Brain microvascular endothelial cell (primary cell): ENCODE measurements around the gene GARRE1.
"Not testable (repeated sequence)": the region's sequence is repeated elsewhere in the genome, so short reads cannot be mapped to it uniquely, and the experiment has no call there.

Source experiments
- DNase-seq: peaks from one replicate; pipeline ENCODE4 v3.0.0-alpha.2; 2020
- H3K27ac ChIP-seq: fragments of 250-450 bp; sonication (Bioruptor Pico); 2 replicates; pipeline ENCODE4 v1.5.1; 2020; ENCODE audit warnings: mild to moderate bottlenecking, moderate library complexity
- H3K27me3 ChIP-seq: fragments of 250-450 bp; sonication (Bioruptor Pico); replicated peaks from 2 replicates; pipeline ENCODE4 v1.5.1; 2020; ENCODE audit warnings: mild to moderate bottlenecking
- H3K36me3 ChIP-seq: fragments of 250-450 bp; sonication (Bioruptor Pico); replicated peaks from 2 replicates; pipeline ENCODE4 v1.5.1; 2020; ENCODE audit warnings: mild to moderate bottlenecking
- H3K4me3 ChIP-seq: 2 replicates; pipeline ENCODE4 v1.5.1; 2011; ENCODE audit warnings: low read depth, mild to moderate bottlenecking, control low read depth, low read length, moderate library complexity
- CTCF ChIP-seq: IDR thresholded peaks from 2 replicates; pipeline ENCODE4 v1.5.1; 2011; ENCODE audit warnings: low read depth, mild to moderate bottlenecking, moderate library complexity, low read length, control low read depth, inconsistent platforms; ENCODE audit errors: missing control alignments
- in situ Hi-C: cut with HindIII; loops from 2 replicates; pipeline ENCODE4 v1.10.0; 2017; ENCODE audit warnings: low sequenced_read_pairs, low pct_ligation_motif_present

The GARRE1 gene

DNA sequence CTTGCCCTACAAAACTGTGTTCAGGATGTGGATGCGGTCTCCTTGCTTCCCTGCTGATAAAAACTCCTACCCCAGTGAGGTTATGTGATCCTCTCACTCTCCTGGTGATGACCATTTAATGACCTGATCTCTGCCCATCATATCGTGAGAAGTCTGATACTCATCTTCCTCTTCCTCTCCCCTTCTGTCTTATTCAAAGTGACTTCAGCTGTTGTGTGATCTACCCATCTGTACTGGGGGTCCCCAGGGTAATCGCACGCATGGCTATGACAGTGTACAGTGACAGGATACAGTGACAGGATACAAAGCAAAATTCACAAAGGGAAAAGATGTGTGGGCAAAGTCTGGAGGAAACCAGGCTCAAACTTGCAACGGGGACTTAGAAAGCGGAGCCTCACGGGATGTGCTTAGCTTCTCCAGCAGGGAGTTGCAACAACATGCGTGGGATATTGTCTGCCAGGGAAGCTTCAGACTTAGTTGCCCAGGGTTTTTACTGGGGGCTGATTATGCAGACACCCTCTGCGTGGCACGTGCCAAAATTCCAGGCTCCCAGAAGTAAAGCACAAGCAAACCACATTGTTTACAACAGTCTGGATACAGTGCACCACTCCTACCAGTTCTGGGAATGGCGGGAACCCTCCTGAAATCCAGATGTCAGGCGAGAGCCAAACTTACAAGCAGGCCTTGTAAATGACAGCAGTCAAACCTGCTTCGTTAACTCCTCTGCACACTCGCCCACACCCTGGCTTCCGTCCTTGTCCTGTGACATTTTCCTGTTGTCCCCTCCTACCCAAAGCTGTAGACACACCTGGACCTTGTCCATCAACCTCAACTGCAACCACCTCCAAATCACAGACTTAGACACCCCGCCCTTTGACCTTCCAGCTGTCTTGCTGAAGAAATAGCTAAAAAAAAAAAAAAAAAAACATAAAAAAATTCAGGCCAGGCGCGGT, 18.0 kb upstream of the GARRE1 start:
- no peak for TF ChIP-seq CTCF
- Histone ChIP-seq H3K27me3 (no peaks in the 10 kb centered on the region), H3K4me3 (no peak overlapping the region), H3K36me3 (no peaks in the 10 kb centered on the region), H3K27ac (no peak overlapping the region)
- in situ Hi-C loops, result no loop called here
- no peak for DNase-seq

DNA sequence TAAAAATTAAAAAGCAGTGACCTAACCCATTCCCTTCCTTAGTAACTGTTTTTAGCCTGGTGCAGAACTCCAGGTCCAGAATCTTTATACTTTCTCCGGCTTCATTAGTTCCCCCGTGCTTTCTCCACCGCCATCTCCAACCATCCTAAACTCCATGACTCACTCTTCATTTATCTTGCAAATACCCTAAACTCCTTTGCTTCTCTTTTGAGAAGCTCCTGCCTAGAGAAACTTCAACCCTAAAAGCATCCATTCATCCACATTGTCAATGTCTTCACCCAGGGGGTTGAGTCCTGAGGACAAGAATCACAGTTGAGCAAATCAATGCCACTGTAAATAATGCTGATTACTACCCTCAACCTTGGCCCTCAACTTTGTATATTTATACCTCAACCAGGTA, 17.1 kb upstream of the GARRE1 start:
- Histone ChIP-seq H3K27ac (no peak overlapping the region), H3K4me3 (no peak overlapping the region)
- in situ Hi-C loops, result no loop called here

DNA sequence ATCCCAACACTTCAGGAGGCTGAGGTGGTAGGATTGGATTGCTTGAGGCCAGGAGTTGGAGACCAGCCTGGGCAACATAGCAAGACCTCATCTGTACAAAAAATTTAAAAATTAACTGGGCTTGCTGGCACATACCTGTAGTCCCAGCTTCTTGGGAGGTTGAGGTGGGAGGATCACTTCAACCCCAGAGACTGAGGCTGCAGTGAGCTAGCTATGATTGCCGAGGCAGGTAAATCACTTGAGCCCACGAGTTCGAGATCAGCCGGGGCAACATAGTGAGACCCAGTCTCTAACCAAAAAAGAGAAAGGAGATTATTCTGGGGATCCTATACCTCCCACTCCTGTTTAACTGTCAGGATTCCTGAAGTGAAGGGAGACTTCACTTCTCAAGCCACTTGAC, 16.4 kb upstream of the GARRE1 start:
- H3K36me3 ChIP-seq, result no peaks in the 10 kb centered on the region
- H3K4me3 ChIP-seq, result no peak overlapping the region
- no peak for DNase-seq
- no peaks in the 10 kb centered on the region for H3K27me3 ChIP-seq
- H3K27ac ChIP-seq, result no peak overlapping the region
- no peak for TF ChIP-seq CTCF
- in situ Hi-C loops, result no loop called here

More for the DNA sequence above, 17.1 kb upstream of the GARRE1 start:
- Histone ChIP-seq H3K36me3 (no peaks in the 10 kb centered on the region), H3K27me3 (no peaks in the 10 kb centered on the region)
- DNase-seq, result no peak
- no peak for TF ChIP-seq CTCF

DNA sequence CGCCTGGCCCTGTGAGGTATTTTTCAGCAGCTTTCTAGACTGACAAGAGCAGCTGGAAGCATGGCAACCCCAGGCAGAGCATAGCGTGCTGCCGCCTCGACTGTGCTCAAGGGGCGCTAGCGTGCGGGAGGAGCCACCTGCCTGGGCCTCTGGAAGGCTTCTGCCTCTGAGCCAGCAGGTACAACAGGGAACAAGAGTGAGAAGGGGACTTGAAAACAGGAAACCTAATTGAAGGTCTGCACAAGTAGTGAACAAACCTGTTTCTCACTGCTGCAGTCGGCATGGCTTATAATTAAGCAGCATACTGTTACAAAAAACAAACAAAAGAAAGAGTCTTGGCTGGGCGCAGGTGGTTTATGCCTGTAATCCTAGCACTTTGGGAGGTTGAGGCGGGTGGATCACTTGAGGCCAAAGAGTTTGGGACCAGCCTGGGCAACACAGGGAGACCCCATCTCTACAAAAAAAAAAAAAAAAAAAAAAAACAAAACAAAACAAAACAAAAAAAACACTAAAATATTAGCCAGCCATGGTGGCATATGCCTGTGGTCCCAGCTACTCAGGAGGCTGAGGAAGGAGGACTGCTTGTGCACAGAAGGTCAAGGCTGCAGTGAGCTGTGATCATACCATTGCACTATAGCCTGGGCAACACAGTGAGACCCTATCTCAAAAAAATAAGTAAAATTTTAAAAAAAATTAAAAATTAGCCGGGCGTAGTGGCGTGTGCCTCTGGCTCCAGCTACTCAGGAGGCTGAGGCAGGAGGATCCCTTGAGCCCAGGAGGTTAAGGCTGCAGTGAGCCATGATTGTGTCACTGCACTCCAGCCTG, 12.6 kb upstream of the GARRE1 start:
- Histone ChIP-seq H3K27ac (no peak overlapping the region), H3K36me3 (no peaks in the 10 kb centered on the region), H3K27me3 (no peaks in the 10 kb centered on the region), H3K4me3 (no peak overlapping the region)
- DNase-seq, result no peak
- in situ Hi-C loops, result no loop called here
- TF ChIP-seq CTCF, result peak; percentile 64

DNA sequence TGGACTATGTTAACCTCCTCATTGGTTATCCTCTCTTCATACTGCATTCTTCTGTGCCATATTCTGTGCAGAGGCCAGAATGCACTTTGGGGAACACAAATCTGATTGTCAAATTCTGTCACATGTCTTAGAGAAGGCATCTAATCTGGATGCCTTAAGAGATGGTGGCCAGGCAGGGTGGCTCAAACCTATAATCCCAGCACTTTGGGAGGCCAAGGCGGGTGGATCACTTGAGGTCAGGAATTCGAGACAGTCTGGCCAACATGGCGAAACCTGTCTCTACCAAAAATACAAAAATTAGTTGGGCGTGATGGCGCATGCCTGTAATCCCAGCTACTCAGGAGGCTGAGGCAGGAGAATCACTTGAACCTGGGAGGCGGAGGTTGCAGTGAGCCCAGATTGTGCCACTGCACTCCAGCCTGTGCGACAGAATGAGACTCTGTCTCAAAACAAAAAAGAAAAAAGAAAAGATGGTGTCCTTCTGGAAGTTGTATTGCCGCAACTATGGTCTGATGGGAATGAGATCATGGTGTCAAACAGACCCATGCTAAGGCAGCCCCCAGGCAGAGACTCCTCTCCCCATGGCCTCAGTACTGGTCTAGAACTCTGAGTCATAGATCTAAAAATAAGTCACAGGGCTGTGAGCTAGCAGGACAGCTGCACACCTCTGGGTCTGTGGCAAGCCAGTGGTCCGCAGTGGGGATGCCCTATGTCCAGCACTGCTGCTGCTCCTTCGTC, 11.0 kb upstream of the GARRE1 start:
- H3K27ac ChIP-seq, H3K36me3 ChIP-seq, in situ Hi-C loops, H3K4me3 ChIP-seq, H3K27me3 ChIP-seq: not testable (repeated sequence)
- peak; percentile 67 for DNase-seq
